DMS153 treated with DMSO at 0.1 percent for 48 hours (cell line): ENCODE results near the gene GOLGA6L7.
"Not testable (repeated sequence)": the region's sequence is repeated elsewhere in the genome, so short reads cannot be mapped to it uniquely, and the experiment has no call there.

Experiments used
- DNase-seq: peaks from one replicate; lab custom pipeline; 2025; ENCODE audit not compliant: unreplicated experiment; lab: John Stamatoyannopoulos, UW

Gene GOLGA6L7, protein sequence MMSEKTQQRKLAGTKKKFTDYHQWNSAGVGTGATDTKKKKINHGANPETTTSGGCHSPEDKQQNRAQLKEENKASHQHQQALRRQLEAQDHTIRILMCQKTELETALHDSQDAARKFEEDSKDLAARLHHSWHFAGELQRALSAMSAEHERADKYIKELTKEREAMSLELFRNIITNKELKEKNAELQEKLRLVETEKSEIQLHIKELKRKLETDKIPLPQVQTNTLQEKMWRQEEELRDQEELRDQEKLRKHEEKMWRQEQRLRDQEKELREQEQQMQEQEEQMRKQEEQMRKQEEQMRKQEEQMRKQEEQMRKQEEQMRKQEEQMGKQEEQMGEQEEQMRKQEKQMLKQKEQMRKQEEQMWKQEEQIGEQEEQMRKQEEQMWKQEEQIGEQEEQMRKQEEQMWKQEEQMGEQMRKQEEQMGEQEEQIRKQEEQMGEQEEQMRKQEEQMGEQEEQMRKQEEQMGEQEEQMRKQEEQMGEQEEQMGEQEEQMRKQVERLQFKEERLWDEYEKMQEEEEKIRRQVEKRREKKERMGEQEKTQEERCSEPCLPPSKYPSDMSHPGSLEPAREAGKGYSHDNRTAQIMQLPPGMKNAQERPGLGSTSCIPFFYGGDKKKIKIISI

DNA sequence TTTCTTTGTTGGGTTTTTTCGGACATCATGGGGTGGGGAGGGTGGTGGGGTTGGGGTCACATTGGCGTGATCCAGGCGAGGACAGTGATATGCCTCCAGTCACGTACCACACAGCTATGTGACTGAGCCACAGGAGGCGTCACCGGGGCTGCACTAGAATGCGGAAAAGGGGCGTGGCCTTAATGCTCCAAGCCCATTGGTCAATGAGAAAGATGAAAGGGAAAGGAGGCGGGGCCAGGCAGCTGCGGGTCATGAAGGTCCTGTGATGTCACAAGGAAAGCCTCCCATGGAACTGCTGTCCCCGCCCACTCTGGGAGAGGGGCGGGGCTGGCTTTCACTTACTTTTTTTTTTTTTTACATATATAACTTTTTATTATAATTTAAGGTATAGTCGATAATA, at the start of gene GOLGA6L7:
GOLGA6L7 (minus strand) TSS at position 124 of the 400 bp plus-strand sequence; CDS start at position 29, 95 bp downstream.
- DNase-seq: not testable (repeated sequence)

DNA sequence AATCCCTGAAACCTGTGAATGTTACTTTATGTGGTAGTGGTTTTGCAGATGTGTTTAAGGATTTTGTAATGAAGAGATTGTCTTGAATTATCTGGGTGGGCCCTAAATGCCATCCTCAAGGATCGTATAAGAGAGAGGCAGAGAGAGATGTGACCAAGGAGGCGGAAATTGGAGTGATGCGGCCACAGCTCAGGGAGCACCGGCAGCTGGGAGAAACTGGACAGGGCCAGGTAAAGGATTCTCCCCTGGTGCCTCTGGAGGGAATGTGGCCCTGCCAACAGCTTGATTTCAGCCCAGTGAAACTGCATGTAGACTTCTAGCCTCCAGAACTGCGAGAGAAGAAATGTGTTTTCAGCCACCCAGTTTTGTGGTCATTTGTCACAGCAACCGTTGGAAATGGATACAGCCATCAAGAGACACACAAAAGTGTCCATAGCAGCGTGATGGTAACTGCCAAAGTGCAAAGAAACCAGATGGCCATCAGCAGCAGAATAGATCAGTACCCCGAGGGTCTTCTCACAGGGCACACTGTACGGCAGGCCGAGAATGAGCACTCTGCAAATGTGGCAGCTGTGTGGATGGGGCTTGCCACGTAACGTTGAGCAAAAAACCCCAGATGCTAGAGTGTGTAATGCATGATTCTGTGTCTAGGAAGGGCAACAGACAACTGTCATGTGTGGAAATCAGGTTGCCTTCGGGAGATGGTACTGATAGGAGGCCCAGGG, 49.6 kb upstream of the GOLGA6L7 start:
- DNase-seq: no peak

DNA sequence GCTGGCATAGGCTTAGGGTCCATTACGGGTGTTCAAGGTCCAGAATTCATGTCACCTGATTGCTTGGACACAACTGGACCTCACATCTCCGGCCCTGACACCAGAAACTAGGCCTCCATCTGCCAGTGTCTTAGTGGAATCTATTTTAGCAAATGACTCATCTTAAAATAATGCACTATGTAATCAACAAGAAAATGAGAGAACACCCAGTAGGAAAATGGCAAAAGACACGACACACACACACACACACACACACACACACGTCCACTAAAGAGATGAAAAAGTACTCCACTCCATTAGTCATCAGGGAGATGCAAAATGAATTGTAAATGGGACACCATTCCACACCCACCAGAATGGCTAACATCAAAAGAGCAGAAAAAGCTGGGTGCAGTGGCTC, 48.5 kb upstream of the GOLGA6L7 start:
- no peak for DNase-seq

- no peak for DNase-seq
These were observed 47.1 kb upstream of the GOLGA6L7 start for GRCh38 chr15:28895566-28895965.

DNA sequence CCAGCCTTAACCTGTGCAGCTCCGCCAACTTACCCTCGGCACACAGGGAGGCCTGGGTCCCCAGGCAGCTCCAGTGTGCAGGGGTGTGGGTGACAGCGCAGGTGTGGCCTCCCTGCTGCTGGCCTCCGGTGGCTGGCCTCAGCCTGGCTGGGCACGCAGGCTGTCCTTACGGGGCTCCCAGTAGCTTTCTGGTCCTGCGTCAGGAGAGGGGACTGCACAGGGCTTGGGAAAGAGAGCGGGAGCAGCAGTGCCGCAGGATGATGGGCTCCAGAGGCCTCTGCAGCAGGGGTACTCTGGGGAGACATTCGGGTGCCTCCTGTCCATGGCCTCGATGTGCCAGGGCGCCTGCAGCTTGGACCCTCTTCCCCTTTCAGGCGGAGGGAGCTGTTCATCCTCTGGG, 46.7 kb upstream of the GOLGA6L7 start:
- no peak for DNase-seq

DNA sequence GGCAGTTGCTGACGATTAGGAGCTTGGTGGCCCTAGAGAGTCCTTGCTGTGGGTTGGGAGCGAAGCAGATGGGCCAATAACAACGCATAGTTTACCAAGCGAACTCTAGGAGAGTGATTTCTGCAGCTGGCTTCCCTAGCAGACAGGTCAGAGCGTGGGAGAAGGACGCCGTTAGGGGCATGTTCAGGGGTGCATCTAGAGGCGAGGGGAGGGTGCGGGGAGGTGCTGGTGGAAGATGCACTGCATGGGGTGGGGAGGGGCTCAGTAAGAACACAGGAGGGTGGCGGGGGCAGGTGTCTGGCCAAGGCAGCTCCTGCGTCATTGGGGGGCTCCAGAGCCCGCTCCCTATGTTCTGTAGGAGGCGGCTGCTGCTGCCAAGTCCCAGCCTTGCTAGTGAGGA, 46.2 kb upstream of the GOLGA6L7 start:
- no peak for DNase-seq

DNA sequence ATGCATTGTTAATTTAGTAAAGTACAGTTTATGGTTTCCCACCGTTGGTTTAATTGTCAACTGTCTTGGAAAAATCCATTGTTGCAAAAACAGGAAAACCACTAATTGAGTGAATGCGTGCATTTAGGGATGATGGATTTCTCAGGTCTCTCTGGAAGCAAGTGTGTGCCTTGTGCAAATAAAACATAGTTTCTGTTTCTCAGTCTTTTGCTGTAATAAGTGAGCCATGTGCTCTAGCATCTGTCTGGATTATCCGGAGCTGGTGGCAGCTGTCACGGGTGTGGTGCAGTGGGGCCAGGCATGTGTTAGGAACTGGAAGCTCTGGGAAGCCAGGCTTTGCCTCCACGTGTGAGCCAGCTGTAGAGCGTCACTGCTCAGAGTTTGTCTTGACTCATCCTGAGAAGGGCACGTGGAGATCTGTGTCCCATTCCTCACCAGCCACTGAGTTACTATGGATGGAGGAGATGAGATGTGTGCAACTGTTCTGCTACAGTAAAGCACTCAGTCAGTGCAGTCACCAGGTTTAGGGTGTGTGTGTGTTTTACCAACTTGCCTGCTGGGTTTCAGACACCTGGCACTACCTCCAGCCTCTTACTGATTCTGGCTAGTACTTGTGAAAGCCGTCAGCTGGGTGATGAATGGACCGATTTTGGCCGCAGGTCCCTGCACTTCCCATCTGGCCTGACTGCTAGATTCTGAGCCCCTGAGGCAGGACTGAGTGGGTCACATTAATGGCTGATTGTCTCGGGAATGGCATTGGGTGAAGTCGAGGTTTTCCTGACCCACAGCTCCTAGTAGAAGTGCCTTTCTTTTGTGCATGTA, 44.6 kb upstream of the GOLGA6L7 start:
- DNase-seq: no peak

- no peak for DNase-seq
These were observed 43.1 kb upstream of the GOLGA6L7 start for GRCh38 chr15:28891588-28891987.

GRCh38 chr15:28890711-28891495, 42.5 kb upstream of the GOLGA6L7 start:
- no peak for DNase-seq

DNA sequence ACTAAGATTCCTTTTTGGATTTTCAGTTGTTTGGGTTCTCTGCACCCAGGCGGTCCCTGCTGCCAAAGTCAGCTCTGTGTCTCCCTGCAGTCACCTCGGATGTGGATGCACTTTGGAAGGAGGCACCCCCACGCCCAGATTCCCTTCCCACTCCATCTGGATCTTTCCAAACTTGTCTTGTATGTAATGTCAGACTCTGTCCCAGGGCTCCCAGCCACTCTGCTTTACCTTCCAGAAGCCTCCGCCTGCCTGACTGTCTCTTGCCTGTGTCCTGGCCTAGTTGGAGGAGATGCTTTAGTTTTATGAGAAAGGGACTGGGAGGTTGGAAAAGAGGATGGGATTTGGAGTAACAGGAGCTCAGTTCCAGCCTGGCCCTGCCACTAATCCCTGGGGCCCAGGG, 41.8 kb upstream of the GOLGA6L7 start:
- not testable (repeated sequence) for DNase-seq

DNA sequence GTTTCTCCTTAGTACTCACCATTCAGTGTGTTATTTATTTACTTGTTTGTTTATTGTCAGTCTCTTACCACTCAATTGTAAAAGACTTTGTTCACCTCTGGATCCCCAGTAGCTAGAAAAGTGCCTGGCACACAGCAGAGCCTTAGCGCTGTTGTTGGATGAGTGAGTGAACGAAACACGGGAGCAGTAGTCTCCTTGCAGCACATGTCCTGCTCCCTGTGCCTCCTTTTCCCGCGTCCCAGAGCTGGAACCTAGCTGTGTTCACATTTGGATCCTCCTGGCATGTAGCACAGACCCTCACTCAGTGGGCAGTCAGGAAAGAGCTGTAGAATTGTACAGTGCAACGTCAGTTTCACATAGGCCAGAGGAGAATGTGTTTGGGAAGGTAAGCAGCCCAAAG, 41.4 kb upstream of the GOLGA6L7 start:
- DNase-seq: not testable (repeated sequence)

DNA sequence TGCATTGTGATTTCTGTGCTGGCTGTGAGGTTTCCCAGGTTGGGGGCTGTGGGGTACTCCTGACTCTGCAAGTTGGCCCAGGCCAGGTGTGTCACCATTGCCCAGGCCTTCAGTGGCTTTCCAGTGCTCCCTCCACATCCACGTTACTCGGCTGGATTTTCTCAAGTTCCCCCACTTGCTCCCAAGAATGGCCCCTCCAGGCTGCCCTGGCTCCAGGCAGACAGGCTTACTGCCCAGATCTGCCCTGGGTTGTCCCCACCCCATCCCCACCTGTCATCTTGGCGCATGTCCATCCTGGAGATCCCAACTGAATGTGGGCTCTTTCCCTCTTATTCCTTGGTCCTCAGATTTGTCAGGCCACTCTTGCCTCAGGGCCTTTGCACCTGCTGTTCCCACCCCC, 40.9 kb upstream of the GOLGA6L7 start:
- DNase-seq: no peak

- DNase-seq: no peak
These were observed 40.5 kb upstream of the GOLGA6L7 start for GRCh38 chr15:28888900-28889299.

DNA sequence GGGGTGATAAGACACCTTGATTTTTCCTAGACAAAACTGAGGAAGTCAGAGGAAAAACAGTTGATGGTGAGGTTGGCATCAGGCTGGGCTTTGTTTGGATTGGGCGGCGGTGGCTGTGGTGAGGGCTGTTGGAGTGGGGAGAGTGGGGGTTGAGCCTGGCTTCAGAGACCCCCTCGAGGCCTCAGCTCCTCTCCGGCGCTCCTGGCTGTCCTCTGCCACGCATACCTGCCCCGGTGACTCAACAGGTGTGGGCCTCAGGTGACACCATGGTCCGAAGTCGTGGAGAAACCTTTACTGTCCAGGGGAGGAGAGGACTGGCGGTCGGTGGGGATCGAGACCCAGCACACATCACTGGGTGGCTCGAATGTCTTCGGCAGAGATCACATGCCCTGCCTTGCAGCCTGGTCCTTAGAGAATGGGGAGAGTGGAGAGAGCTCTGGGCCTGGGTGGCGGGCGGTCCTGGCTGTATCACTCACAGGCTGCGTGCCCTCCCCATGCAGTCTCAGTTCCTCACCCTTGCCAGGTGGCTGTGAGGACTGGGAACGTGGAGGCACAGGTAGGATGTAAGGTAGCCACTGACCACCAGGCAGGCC, 40.0 kb upstream of the GOLGA6L7 start:
- no peak for DNase-seq

DNA sequence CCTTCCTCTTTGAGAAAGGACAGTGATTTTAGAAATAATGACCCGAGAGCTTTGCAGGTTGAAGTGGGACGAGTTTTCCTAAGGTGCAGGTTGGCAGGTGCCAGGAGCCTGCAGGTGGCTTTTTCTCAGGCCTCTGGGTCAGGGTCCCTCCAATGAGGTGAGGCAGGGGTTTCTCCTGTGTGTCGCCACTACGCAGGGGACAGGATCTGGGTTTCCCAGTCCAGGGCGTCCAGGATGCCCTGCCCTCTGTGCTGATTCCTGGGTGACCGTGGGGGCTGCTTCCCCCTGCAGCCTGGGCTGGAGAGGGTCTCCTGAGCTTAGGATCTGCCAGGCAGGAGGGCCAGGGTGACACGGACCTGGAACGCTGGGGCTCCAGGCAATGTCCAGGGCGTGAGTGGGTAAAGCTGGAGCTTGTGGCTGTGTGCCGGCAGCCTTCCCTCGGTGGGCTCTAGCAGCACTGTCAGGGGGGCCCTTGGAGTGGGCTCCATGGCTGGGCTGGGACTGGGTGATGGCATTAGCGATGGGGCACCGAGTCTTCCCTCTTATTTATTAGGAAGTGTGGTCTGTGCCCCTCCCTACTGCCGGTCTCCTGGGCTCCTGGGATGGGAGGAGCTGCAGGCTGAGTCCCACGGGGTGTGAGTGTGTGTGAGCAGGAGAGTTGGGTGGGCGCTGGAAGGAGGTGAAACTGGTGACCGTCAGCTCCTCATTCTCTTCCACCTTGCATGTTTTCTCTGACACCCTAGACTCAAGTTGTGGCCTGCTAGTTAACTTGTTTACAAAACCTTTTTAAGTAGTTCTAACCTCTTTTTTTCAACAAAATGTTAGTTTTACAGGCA, 39.1 kb upstream of the GOLGA6L7 start:
- DNase-seq: no peak

DNA sequence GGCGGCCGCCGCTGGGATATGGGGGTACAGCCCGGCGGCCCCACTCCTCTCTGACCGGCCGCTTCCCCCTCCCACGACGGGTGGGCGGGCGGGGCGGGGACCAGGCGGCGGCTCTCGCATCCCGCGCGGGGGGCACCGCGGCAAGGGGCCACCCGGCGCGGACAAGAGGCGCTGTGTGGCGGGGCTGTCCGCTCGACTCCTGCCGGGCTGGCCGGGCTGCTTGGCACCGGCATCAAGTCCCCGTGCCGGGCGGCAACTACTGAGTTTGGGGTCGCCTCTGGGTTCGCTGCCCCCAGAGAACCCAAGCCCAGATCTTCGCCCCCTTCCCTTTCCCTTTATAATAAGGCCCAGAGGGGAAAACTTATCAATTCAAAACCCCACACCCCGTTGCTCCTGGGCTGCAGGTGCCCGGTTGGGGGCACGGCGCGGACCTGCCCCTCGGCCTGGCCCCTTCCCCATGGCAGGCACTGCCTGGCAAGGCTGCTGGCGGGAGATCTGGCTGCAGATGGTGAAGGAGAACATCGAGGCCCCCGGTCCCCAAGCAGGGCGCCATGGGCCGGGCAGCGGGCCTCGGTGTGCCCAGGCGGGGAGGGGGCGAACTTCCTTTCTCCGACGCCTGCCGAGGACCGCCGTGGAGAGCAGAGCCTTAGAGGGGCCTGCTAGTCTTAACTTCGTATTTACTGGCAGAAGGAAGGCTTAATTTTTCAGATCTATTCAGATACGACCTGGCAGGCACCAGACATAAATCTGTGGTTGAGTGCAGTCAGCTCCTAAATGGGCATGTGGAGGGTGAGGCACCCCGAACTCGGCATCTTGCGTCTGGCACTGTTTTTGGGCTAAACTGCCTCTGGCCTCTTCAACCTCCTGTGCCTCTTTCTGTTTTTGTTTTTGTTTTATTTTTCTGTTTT, 38.2 kb upstream of the GOLGA6L7 start:
- no peak for DNase-seq

DNA sequence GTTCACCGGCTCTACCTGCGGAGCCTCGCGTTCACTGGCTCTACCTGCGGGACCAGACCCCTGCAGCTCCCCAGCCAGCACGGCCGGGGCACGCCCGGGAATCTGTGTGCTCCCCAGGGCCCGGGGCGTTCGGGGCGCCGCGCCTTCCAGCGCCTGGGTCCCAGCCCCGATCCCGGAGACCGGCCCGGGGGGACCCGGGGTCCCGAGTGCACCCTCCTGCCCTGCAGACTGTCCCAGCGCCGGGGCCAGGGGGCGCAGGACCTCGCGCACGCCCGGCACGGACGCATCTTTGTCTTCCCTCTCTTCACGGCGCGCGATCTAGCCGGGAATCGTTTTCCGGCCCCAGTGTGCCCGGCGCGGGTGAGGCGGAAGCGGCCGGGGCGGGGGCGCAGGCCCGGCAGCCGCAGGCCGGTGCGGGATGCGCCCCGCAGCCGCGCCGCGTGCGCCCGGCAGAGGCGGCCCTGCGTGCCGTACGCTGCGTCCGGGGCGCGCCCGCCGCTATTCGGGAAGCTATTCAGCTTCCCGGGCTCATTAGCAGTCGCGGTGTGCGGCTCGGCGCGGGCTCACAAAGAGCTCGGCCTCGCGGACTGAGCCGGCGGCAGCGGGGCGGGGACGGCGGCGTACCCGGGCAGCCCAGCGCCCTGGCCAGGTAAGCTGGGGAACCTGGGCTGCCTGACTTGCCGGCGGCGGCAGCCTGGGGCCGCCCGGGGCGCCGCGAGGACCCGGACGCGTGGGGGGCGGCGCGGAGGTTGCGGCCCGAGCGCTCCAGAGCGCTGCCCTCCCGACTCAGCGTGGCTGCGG, 37.4 kb upstream of the GOLGA6L7 start, which contains the start of gene APBA2:
APBA2 (plus strand) TSS at position 345 of the 801 bp plus-strand sequence. CDS start 167,911 bp downstream, outside the sequence.
- no peak for DNase-seq
